Nephron progenitor cell (in vitro differentiated cells): ENCODE measurements around the gene SEC14L2.

ENCODE experiments used
- DNase-seq: peaks from one replicate; pipeline ENCODE4 v3.0.0; 2021
- H3K27ac Mint-ChIP-seq: 2 replicates; pipeline ENCODE4 v1.8.0; 2021; ENCODE audit warnings: mild to moderate bottlenecking, moderate library complexity, mixed read lengths
- H3K27me3 Mint-ChIP-seq: 2 replicates; pipeline ENCODE4 v1.8.0; 2021; ENCODE audit warnings: mild to moderate bottlenecking, low read depth, mixed read lengths; ENCODE audit not compliant: poor library complexity
- H3K36me3 Mint-ChIP-seq: 2 replicates; pipeline ENCODE4 v1.8.0; 2021; ENCODE audit warnings: low read depth, mixed read lengths
- H3K4me1 Mint-ChIP-seq: 2 replicates; pipeline ENCODE4 v1.8.0; 2021; ENCODE audit warnings: mixed read lengths
- H3K4me3 Mint-ChIP-seq: 2 replicates; pipeline ENCODE4 v1.8.0; 2021; ENCODE audit warnings: mild to moderate bottlenecking, moderate library complexity, mixed read lengths
- H3K9me3 Mint-ChIP-seq: 2 replicates; pipeline ENCODE4 v1.8.0; 2021; ENCODE audit warnings: mild to moderate bottlenecking, moderate library complexity, mixed read lengths
- CTCF ChIP-seq: fragments of 200-600 bp; sonication (generic); IDR thresholded peaks from 2 replicates; pipeline ENCODE4 v1.5.0; 2021; ENCODE audit warnings: antibody characterized with exemption

SEC14L2 gene

DNA sequence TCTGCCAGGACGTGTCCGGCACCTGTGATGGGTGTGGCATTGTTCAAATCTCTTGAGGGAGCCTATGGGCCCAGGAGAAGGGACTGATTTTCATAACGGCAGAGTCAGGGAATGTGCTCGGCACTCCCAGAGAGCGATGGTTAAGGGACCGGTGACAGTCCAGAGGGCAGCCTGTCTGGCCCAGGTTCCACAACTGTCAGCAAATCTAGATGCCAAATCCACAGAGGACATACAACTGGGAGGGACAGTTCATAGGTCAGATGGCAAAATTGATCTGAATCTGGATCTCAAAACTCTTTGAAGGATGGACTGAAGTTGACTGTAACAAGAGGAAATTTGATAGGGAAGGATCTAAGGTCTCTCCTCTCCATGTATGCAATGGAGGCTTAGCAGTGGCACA lies 7.5 kb downstream of the SEC14L2 start:
- no peak for TF ChIP-seq CTCF
- Mint-ChIP-seq H3K27me3 (peaks cover 9% of the 10 kb centered on the region), H3K4me3 (no peak overlapping the region), H3K4me1 (peaks cover 38% of the 10 kb centered on the region), H3K9me3 (no peaks in the 10 kb centered on the region), H3K36me3 (peaks cover 16% of the 10 kb centered on the region), H3K27ac (no peak overlapping the region)
- DNase-seq = no peak

- Mint-ChIP-seq H3K4me1 (peaks cover 35% of the 10 kb centered on the region), H3K27me3 (peaks cover 9% of the 10 kb centered on the region), H3K4me3 (no peak overlapping the region), H3K36me3 (peaks cover 16% of the 10 kb centered on the region), H3K9me3 (no peaks in the 10 kb centered on the region), H3K27ac (no peak overlapping the region)
- no peak for DNase-seq
- TF ChIP-seq CTCF = no peak
These were observed 8.9 kb downstream of the SEC14L2 start for GRCh38 chr22:30405731-30406130.

DNA sequence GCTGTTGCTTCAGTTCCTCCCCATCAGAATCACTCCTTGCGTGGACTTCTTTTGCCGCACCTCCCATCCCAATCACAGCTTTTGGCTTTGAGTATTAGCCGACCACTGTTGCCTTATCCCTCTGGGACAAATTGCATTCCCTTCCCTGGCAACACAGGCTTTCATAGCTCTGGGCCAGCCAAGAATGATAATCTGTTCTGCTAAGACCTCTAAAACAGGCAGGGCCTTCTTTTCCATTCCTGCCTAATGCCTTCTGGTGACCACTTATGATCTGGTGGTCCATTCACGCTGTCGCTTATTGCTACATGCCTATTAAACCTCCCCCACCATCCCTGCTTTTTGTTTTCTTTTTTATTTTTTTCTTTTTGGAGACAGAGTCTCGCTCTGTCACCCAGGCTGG lies 9.6 kb downstream of the SEC14L2 start:
- no peaks in the 10 kb centered on the region for H3K9me3 Mint-ChIP-seq
- H3K4me1 Mint-ChIP-seq = peaks cover 35% of the 10 kb centered on the region
- H3K36me3 Mint-ChIP-seq = peaks cover 16% of the 10 kb centered on the region
- H3K27ac Mint-ChIP-seq = peak overlapping the region; percentile 65
- peaks cover 9% of the 10 kb centered on the region for H3K27me3 Mint-ChIP-seq
- TF ChIP-seq CTCF = no peak
- no peak for DNase-seq
- H3K4me3 Mint-ChIP-seq = no peak overlapping the region

GRCh38 chr22:30408388-30409102 lies 11.7 kb downstream of the SEC14L2 start:
- H3K4me1 Mint-ChIP-seq = peaks cover 34% of the 10 kb centered on the region
- H3K9me3 Mint-ChIP-seq = no peaks in the 10 kb centered on the region
- no peak for TF ChIP-seq CTCF
- H3K27me3 Mint-ChIP-seq = peaks cover 9% of the 10 kb centered on the region
- H3K4me3 Mint-ChIP-seq = no peak overlapping the region
- peak overlapping the region; percentile 66 for H3K27ac Mint-ChIP-seq
- no peak for DNase-seq
- H3K36me3 Mint-ChIP-seq = peaks cover 24% of the 10 kb centered on the region

DNA sequence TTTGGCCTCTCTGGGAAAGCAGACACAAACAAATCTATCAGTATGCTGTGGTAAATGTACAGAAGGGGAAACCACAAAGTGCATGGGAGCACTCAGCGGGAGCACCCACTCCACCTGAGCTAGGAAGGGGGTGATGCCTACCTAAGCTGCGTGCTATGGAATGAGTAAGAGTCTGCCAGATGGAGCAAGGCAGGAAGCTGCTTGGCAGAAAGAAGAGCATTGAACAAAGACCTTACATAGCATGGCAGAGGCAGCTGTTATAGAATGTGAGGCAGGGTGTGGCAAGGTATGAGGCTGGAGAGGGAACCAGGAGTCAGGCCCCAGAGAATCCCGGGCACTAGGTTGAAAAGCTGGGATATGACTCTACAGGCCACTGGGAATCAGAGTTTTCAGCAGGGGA lies 15.0 kb downstream of the SEC14L2 start:
- no peak for TF ChIP-seq CTCF
- peak overlapping the region; percentile 12 for H3K27ac Mint-ChIP-seq
- peaks cover 1% of the 10 kb centered on the region for H3K27me3 Mint-ChIP-seq
- peaks cover 27% of the 10 kb centered on the region for H3K4me1 Mint-ChIP-seq
- no peak for DNase-seq
- peaks cover 28% of the 10 kb centered on the region for H3K36me3 Mint-ChIP-seq
- H3K9me3 Mint-ChIP-seq = no peaks in the 10 kb centered on the region
- no peak overlapping the region for H3K4me3 Mint-ChIP-seq

GRCh38 chr22:30413001-30413400 lies 16.2 kb downstream of the SEC14L2 start:
- Mint-ChIP-seq H3K27ac (peak overlapping the region; percentile 88), H3K36me3 (peaks cover 24% of the 10 kb centered on the region), H3K27me3 (peaks cover 3% of the 10 kb centered on the region), H3K4me1 (peaks cover 27% of the 10 kb centered on the region), H3K4me3 (no peak overlapping the region), H3K9me3 (no peaks in the 10 kb centered on the region)
- no peak for TF ChIP-seq CTCF
- no peak for DNase-seq
